Dendritic cell treated with granulocyte-macrophage colony-stimulating factor and Interleukin-4, amounts not matched to agents 40 ng/mL and 50 ng/mL, for 4 days (primary cell): ENCODE data around the gene CFAP210.

Experiments used
- H3K27ac Mint-ChIP-seq: one replicate; pipeline ENCODE4 v1.8.0; 2022; ENCODE audit warnings: mild to moderate bottlenecking, mixed read lengths
- H3K27me3 Mint-ChIP-seq: one replicate; pipeline ENCODE4 v1.8.0; 2022; ENCODE audit warnings: mild to moderate bottlenecking, mixed read lengths
- H3K36me3 Mint-ChIP-seq: one replicate; pipeline ENCODE4 v1.8.0; 2022; ENCODE audit warnings: low read depth, mixed read lengths
- H3K4me1 Mint-ChIP-seq: one replicate; pipeline ENCODE4 v1.8.0; 2022; ENCODE audit warnings: low read depth, mixed read lengths
- H3K4me3 Mint-ChIP-seq: one replicate; pipeline ENCODE4 v1.8.0; 2022; ENCODE audit warnings: mild to moderate bottlenecking, moderate library complexity, mixed read lengths
- H3K9me3 Mint-ChIP-seq: one replicate; pipeline ENCODE4 v1.8.0; 2022; ENCODE audit warnings: mixed read lengths
- intact Hi-C: fragments of 100-400 bp; cut with micrococcal nuclease; formaldehyde crosslinking; loops from one replicate; pipeline ENCODE4 v1.15.0; 2022

CFAP210 gene

GRCh38 chr2:169718930-169719504, 24.8 kb upstream of the CFAP210 start:
- H3K4me3 Mint-ChIP-seq, result no peak overlapping the region
- H3K27ac Mint-ChIP-seq, result no peak overlapping the region
- H3K4me1 Mint-ChIP-seq, result no peaks in the 10 kb centered on the region
- H3K9me3 Mint-ChIP-seq, result no peaks in the 10 kb centered on the region
- intact Hi-C loops, result no loop called here
- H3K27me3 Mint-ChIP-seq, result no peaks in the 10 kb centered on the region
- no peaks in the 10 kb centered on the region for H3K36me3 Mint-ChIP-seq

GRCh38 chr2:169717691-169718063, 23.5 kb upstream of the CFAP210 start:
- intact Hi-C loops, result no loop called here
- Mint-ChIP-seq H3K4me1 (no peaks in the 10 kb centered on the region), H3K36me3 (no peaks in the 10 kb centered on the region), H3K9me3 (no peaks in the 10 kb centered on the region), H3K27ac (no peak overlapping the region), H3K27me3 (no peaks in the 10 kb centered on the region), H3K4me3 (no peak overlapping the region)

GRCh38 chr2:169716938-169717690, 22.9 kb upstream of the CFAP210 start:
- intact Hi-C loops, result no loop called here
- H3K9me3 Mint-ChIP-seq, result no peaks in the 10 kb centered on the region
- no peaks in the 10 kb centered on the region for H3K36me3 Mint-ChIP-seq
- no peaks in the 10 kb centered on the region for H3K4me1 Mint-ChIP-seq
- H3K4me3 Mint-ChIP-seq, result no peak overlapping the region
- H3K27ac Mint-ChIP-seq, result no peak overlapping the region
- H3K27me3 Mint-ChIP-seq, result no peaks in the 10 kb centered on the region

- no peak overlapping the region for H3K4me3 Mint-ChIP-seq
- intact Hi-C loops, result no loop called here
- H3K36me3 Mint-ChIP-seq, result no peaks in the 10 kb centered on the region
- H3K27me3 Mint-ChIP-seq, result no peaks in the 10 kb centered on the region
- no peak overlapping the region for H3K27ac Mint-ChIP-seq
- H3K9me3 Mint-ChIP-seq, result no peaks in the 10 kb centered on the region
- H3K4me1 Mint-ChIP-seq, result no peaks in the 10 kb centered on the region
Measured at GRCh38 chr2:169716238-169716886, 22.2 kb upstream of the CFAP210 start.

- Mint-ChIP-seq H3K4me1 (no peaks in the 10 kb centered on the region), H3K36me3 (no peaks in the 10 kb centered on the region), H3K27me3 (no peaks in the 10 kb centered on the region), H3K4me3 (peak overlapping the region; percentile 25), H3K27ac (no peak overlapping the region), H3K9me3 (no peaks in the 10 kb centered on the region)
- intact Hi-C loops, result no loop called here
Measured at GRCh38 chr2:169715379-169716237, 21.4 kb upstream of the CFAP210 start.

GRCh38 chr2:169714699-169715098, 20.5 kb upstream of the CFAP210 start:
- no peak overlapping the region for H3K4me3 Mint-ChIP-seq
- H3K4me1 Mint-ChIP-seq, result no peaks in the 10 kb centered on the region
- H3K27ac Mint-ChIP-seq, result no peak overlapping the region
- no peaks in the 10 kb centered on the region for H3K36me3 Mint-ChIP-seq
- H3K9me3 Mint-ChIP-seq, result no peaks in the 10 kb centered on the region
- no peaks in the 10 kb centered on the region for H3K27me3 Mint-ChIP-seq
- intact Hi-C loops, result no loop called here

GRCh38 chr2:169713331-169713730, 19.1 kb upstream of the CFAP210 start:
- no peak overlapping the region for H3K27ac Mint-ChIP-seq
- H3K9me3 Mint-ChIP-seq, result no peaks in the 10 kb centered on the region
- no peaks in the 10 kb centered on the region for H3K4me1 Mint-ChIP-seq
- intact Hi-C loops, result no loop called here
- H3K4me3 Mint-ChIP-seq, result no peak overlapping the region
- no peaks in the 10 kb centered on the region for H3K27me3 Mint-ChIP-seq
- H3K36me3 Mint-ChIP-seq, result no peaks in the 10 kb centered on the region

GRCh38 chr2:169712791-169713227, 18.6 kb upstream of the CFAP210 start:
- H3K9me3 Mint-ChIP-seq, result no peaks in the 10 kb centered on the region
- intact Hi-C loops, result no loop called here
- H3K36me3 Mint-ChIP-seq, result no peaks in the 10 kb centered on the region
- H3K4me1 Mint-ChIP-seq, result no peaks in the 10 kb centered on the region
- H3K4me3 Mint-ChIP-seq, result no peak overlapping the region
- H3K27ac Mint-ChIP-seq, result no peak overlapping the region
- no peaks in the 10 kb centered on the region for H3K27me3 Mint-ChIP-seq

- intact Hi-C loops, result no loop called here
- no peaks in the 10 kb centered on the region for H3K4me1 Mint-ChIP-seq
- no peaks in the 10 kb centered on the region for H3K27me3 Mint-ChIP-seq
- H3K36me3 Mint-ChIP-seq, result no peaks in the 10 kb centered on the region
- H3K4me3 Mint-ChIP-seq, result no peak overlapping the region
- no peak overlapping the region for H3K27ac Mint-ChIP-seq
- H3K9me3 Mint-ChIP-seq, result no peaks in the 10 kb centered on the region
Measured at GRCh38 chr2:169711751-169712509, 17.7 kb upstream of the CFAP210 start.

GRCh38 chr2:169709981-169710380, 15.8 kb upstream of the CFAP210 start:
- Mint-ChIP-seq H3K36me3 (no peaks in the 10 kb centered on the region), H3K4me1 (no peaks in the 10 kb centered on the region), H3K27ac (no peak overlapping the region), H3K4me3 (no peak overlapping the region), H3K27me3 (no peaks in the 10 kb centered on the region), H3K9me3 (no peaks in the 10 kb centered on the region)
- intact Hi-C loops, result no loop called here

- Mint-ChIP-seq H3K4me3 (no peak overlapping the region), H3K4me1 (no peaks in the 10 kb centered on the region), H3K36me3 (no peaks in the 10 kb centered on the region), H3K27me3 (no peaks in the 10 kb centered on the region), H3K9me3 (no peaks in the 10 kb centered on the region), H3K27ac (no peak overlapping the region)
- intact Hi-C loops, result no loop called here
Measured at GRCh38 chr2:169709331-169709730, 15.1 kb upstream of the CFAP210 start.

- Mint-ChIP-seq H3K27ac (no peak overlapping the region), H3K27me3 (no peaks in the 10 kb centered on the region), H3K9me3 (no peaks in the 10 kb centered on the region), H3K36me3 (no peaks in the 10 kb centered on the region), H3K4me1 (no peaks in the 10 kb centered on the region), H3K4me3 (no peak overlapping the region)
- intact Hi-C loops, result no loop called here
Measured at GRCh38 chr2:169707626-169708025, 13.4 kb upstream of the CFAP210 start.

- Mint-ChIP-seq H3K27me3 (no peaks in the 10 kb centered on the region), H3K4me1 (no peaks in the 10 kb centered on the region), H3K27ac (no peak overlapping the region), H3K4me3 (no peak overlapping the region), H3K36me3 (no peaks in the 10 kb centered on the region), H3K9me3 (no peaks in the 10 kb centered on the region)
- intact Hi-C loops, result no loop called here
Measured at GRCh38 chr2:169705927-169706326, 11.7 kb upstream of the CFAP210 start.
